Stimulated activated CD4-positive, alpha-beta T cell treated with anti-CD3 and anti-CD28 coated beads, TNF-alpha, amount 100 ng/mL, for 4 hours (primary cell): ENCODE data around the gene PNMA8A.
A peak's percentile ranks its signal among the peaks of the same experiment; 100 is the strongest.

Source experiments
- DNase-seq, 3 experiments: peaks; one replicate each; pipeline ENCODE4 v3.0.0-alpha.2; 2020; ENCODE audit warnings: low read depth in 3 of 3

The PNMA8A gene

GRCh38 chr19:46492841-46493235, 21.5 kb upstream of the PNMA8A start:
- no peak for DNase-seq

DNA sequence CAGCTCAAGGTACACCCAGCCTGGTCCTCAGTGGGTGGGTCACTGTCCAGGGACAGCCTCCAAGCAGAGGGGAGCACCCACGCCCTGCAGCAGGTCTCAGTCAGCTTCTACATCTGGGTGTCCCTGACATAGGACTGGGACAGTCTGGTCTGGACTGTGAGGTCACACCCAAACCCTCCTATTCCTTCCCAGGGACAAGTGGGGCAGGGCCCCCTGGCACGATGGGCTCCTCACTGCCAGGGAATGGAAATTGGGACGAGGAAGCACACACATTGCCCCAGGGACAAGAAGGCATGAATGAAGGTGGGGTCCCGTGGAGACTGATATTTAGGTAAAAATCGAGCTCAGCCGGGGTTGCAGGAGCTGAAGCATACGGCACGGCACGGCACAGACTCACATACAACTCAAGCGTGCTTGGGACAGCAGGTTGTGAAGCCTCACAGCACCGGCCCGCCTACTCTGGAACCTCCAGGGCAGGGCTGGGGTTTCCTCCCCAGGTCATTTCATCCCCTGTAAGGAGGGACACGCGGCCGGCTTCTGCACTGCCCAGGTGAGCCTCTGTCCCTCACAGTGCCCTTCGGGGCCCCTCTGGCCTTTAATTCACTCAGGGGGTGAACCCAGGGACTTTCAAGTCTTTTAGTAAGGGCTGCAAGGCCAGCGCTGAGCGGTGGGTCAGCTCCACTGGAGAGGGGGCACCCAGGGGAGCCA, 20.8 kb upstream of the PNMA8A start:
- DNase-seq: no peak

DNA sequence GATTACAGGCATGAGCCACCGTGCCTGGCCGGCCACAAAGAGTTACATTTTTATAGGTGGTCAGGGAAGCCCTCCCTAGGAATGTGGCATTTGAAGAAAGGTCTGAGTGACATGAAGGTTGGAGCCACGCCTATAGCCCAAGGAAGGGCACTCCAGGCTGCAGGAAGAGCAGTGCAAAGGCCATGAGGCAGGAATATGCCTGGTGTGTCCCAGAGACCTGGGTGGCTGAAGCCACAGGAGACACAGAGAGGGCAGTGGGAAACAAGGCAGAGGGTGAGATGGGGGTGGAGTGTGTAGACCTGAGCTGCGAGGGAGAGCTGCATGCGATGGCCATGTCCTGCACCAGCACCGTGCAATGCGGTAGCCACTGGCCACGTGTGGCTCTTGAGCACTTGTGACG, 19.4 kb upstream of the PNMA8A start:
- DNase-seq: no peak

- no peak for DNase-seq
Observed at GRCh38 chr19:46489445-46490272, 18.3 kb upstream of the PNMA8A start.

DNA sequence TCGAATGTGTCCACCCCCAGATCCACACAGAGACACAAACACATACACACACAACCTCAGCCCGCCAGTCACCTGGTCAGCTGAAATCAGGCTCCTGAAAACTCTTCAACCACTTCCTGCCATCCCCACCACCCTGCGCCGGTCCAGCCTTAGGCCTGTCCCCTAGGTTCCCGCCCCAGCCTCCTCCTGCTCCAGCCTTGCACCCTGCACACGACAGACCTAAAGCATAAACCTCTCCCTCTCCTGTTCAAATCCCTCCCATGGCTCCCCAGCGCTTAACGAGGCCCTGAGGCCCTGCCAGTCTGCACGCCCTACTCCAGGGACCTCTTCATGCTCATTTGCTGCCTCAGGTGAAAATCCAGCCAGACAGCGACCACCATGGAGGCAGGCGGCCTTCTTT, 17.2 kb upstream of the PNMA8A start:
- DNase-seq: no peak

DNA sequence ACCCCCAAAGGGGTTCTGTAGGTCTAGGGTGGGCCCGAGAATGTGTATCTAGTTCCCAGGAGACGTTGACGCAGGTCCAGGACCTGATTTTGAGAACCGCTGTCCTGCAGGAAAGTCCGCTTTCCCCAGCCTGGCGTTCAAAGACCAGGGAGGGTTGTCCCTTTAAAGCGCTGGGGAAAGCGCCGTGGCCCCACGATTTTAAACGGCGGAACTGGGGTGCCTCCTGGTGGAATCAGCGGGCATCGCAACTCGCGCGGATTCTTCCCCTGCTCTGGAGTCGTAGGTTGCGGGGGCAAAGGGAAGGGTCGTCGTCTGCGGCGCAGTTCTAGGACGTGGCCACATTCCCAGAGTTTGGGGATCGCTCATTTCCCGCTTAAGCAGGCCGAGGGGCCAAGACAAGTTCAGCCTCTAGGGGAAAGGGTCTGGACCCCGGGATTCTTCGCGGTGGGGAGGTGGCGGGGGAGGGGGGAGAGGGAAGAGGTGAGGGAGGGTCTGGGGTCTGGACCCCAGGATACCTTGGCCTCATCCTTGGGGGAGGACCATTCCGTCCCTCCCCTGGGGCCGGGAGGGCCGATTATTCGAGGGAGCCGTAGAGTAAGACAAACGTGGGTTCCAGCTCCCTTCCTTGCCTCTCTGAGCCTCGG, 16.6 kb upstream of the PNMA8A start:
- DNase-seq: peak; percentile 63 to 65 (median 65)

- DNase-seq: no peak
Observed at GRCh38 chr19:46487178-46487801, 15.9 kb upstream of the PNMA8A start.

- no peak for DNase-seq
Observed at GRCh38 chr19:46486358-46486757, 15.0 kb upstream of the PNMA8A start.

DNA sequence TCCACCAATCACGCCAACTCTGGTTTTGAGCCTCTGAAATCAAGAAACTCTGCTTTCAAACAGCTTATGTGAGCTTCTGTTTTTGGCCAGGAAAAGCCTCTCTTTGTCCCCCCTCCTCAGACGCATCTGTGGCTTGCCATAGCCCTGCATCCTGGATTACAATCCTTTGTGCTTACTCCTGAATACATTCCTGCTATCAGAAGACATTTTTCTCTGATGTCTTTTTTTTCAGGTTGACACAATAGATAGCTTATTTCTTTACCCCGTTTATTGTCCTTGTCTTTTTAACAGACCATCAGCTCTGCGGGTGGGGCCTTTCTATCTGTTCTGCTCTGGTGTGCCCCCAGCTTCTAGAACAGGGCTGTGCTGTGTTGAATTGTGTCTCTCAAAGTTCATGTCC, 13.3 kb upstream of the PNMA8A start:
- no peak for DNase-seq

DNA sequence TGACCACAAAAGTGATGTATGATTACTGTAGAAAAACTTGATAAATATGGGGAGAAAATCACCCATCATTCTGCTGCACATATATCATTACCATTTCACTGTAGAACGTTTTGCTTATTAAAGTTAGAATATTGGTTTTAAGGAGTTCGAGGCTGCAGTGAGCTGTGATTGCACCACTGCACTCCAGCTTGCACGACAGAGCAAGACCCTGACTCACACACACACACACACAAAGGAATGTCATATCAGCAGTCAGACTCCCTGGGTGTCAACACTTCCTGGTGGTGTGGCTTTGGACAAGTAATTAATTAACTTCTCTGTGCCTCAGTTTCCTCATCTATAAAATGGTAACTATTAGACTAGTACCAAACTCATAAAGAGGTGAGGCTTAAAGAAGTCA, 11.3 kb upstream of the PNMA8A start:
- DNase-seq: no peak

GRCh38 chr19:46481947-46482346, 10.6 kb upstream of the PNMA8A start:
- no peak for DNase-seq

- DNase-seq: no peak
Observed at GRCh38 chr19:46481223-46481848, 10.0 kb upstream of the PNMA8A start.

DNA sequence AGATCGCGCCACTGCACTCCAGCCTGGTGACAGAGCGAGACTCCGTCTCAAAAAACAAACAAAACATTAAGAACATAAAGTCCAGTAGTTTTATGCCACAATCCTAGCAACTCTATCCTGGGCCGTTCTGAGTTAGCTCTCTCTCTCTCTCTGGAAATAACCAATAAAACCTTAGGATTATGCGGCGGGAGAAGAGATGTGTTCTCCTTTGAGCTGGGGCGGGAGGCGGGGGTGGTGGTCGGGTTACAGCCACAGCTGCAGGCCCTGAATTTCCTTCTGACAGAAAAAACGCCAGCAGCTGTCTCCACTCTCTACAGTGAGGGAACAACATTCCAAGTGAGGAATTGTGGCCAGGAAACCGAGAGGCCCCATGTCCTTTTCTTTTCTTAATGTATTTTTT, 9.1 kb upstream of the PNMA8A start:
- no peak for DNase-seq

DNA sequence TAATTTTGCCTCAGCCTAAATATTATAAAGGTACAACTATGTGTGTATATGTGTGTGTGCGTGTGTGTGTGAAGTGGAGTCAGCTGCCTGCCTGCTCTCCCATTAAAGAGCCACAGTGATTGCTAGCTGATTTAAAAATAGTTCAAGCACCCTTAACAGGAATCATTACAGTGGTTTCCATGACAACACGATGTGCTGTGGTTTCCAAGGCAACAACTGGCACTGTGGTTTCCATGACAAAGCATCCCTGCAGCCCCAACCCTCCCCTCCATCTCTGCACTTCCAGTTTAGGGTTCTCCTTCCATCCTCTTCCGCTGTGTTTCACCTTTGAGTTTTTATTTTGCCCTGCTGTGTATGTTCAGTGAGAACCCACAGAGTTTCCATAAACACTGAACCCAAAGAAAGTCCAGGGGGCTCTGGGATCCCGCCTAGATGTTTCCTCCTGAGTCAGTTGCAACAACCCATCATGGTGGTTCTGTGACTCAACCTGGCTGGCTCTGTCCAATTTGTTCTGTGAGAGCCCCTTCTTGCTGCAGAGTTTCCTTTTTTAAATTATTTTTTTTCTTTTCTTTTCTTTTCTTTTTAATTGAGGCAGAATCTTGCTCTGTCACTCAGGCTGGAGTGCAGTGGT, 7.1 kb upstream of the PNMA8A start:
- no peak for DNase-seq

GRCh38 chr19:46475986-46476385, 4.6 kb upstream of the PNMA8A start:
- no peak for DNase-seq

- no peak for DNase-seq
Observed at GRCh38 chr19:46474211-46474610, 2.8 kb upstream of the PNMA8A start.

- no peak for DNase-seq
Observed at GRCh38 chr19:46472592-46472991, 1.2 kb upstream of the PNMA8A start.

- no peak for DNase-seq
Observed at GRCh38 chr19:46471811-46472543, 614 bp upstream of the PNMA8A start.

GRCh38 chr19:46470376-46470775, 987 bp downstream of the PNMA8A start:
- DNase-seq: no peak

DNA sequence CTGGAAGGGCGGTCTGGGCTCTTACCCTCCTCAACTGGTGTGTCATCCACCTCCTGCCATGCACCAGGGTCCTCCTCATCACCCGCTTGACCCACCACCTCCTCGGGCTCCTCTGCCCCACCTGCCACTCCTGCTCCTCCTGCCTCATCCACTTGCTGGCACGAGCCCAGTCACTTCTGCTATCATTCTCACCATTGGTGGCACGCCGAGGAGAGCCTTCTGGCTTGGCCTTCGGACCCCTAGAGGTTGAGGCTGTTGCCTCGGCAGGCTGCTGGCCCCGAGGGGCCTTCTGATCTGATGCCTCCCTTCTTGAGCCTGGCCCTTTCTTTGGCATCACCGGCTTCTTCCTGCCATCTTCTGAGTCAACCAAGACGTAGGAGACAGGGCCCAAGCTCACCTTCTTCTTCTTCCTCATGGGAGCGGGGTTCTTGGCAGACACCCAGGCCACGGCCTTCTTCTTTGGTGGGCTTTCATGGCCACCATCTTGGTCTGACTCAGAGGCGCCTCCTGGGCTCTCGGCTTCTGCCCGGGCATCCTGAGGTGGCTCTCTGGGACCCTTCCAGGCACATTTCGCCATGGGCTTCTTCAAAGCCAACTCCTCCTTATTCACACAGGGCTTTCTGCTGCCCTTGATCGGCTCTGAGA, 1.7 kb downstream of the PNMA8A start:
- DNase-seq: no peak
